ENCODE measurements around the gene GTF2H2C.
"Not testable (repeated sequence)": the region's sequence is repeated elsewhere in the genome, so short reads cannot be mapped to it uniquely, and the experiment has no call there.

- not testable (repeated sequence) for TF ChIP-seq CTCF (conservative IDR thresholded peaks at IDR 0.05; ENCODE audit: low read depth, low read length); EZH2 (IDR thresholded peaks at IDR 0.05; ENCODE audit: borderline replicate concordance, low read depth, low read length, poor library complexity, severe bottlenecking)
Observed at GRCh38 chr5:69515570-69515969, 44.4 kb upstream of the GTF2H2C start.
